Measurements from ENCODE around the gene CHRNA7.

- TF ChIP-seq MAFK (IDR thresholded peaks at IDR 0.05; ENCODE audit: low read length) (no peak), ESRRA (IDR thresholded peaks at IDR 0.05; ENCODE audit: borderline replicate concordance, low read depth) (no peak), NRF1 (conservative IDR thresholded peaks at IDR 0.05 in 1 of 2, IDR thresholded peaks at IDR 0.05 in 1 of 2) (no peak), CTCF (IDR thresholded peaks at IDR 0.05 in 2 of 3, conservative IDR thresholded peaks at IDR 0.05 in 1 of 3; ENCODE audit: insufficient read depth in 2 of 3, low read depth in 1 of 3, low read length in 3 of 3) (no peak), EP300 (IDR thresholded peaks at IDR 0.05; ENCODE audit: low read length) (no peak), ETV6 (IDR thresholded peaks at IDR 0.05; ENCODE audit: borderline replicate concordance in 1 of 2, low read depth in 2 of 2, low read length in 1 of 2) (no peak), ETV6 (CRISPR knock-in tag; IDR thresholded peaks at IDR 0.05; ENCODE audit: borderline replicate concordance) (no peak), ZBTB26 (CRISPR knock-in tag; IDR thresholded peaks at IDR 0.05) (no peak)
Observed at GRCh38 chr15:32105258-32106241, 75.2 kb downstream of the CHRNA7 start.

Data from K562 (cell line).